Left lung (tissue), 10 donors: ENCODE data around the gene FAM222A. TPM values are rescaled to one million over a fixed set of nuclear protein-coding genes. Genes with fewer than 3 reads are reported as not detected.

Source experiments
- ATAC-seq: fragments of 200-7000 bp; cut with Tn5 transposase; one replicate; pipeline ENCODE4 v1.9.1; 2020; ENCODE audit warnings: moderate library complexity
- DNase-seq, 4 donors: peaks; one replicate each; pipeline ENCODE4 v3.0.0-alpha.2; 2013 to 2020
- H3K27ac ChIP-seq, 2 donors: fragments of 200-600 bp; sonication (generic) in 1 of 2; one replicate each; pipeline versions ENCODE4 v1.5.0 to v1.8.0; 2020 to 2021
- H3K27me3 ChIP-seq, 2 donors: fragments of 200-600 bp; sonication (generic) in 1 of 2; one replicate each; pipeline versions ENCODE4 v1.5.0 to v1.8.0; 2020 to 2021
- H3K36me3 ChIP-seq, 2 donors: fragments of 200-600 bp; sonication (generic) in 1 of 2; one replicate each; pipeline versions ENCODE4 v1.5.0 to v1.8.0; 2020 to 2021
- H3K4me1 ChIP-seq, 2 donors: fragments of 200-600 bp; one replicate each; pipeline ENCODE4 v1.8.0; 2021
- H3K4me3 ChIP-seq, 2 donors: fragments of 200-600 bp; sonication (generic) in 1 of 2; one replicate each; pipeline versions ENCODE4 v1.5.0 to v1.8.0; 2020 to 2021; ENCODE audit warnings: mild to moderate bottlenecking in 1 of 2
- H3K9me3 ChIP-seq, 2 donors: fragments of 200-600 bp; sonication (generic) in 1 of 2; one replicate each; pipeline versions ENCODE4 v1.5.0 to v1.8.0; 2020 to 2021
- CTCF ChIP-seq, 2 donors: fragments of 200-600 bp; sonication (generic) in 1 of 2; IDR thresholded peaks; one replicate each; pipeline versions ENCODE4 v1.5.0 to v1.8.0; 2021; ENCODE audit warnings: antibody characterized with exemption in 2 of 2
- intact Hi-C, 2 donors: fragments of 100-400 bp; cut with DNase I; formaldehyde crosslinking; loops; one replicate each; pipeline versions ENCODE4 v1.11.2 to v1.14.2; 2022
- polyA plus RNA-seq, 6 donors: library from polyadenylated mRNA; unstranded; fragments of 120-200 nt; gene quantifications; one replicate each; pipeline ENCODE4 v1.2.1, GENCODE V29; 2013; ENCODE audit not compliant: insufficient read length in 6 of 6
- total RNA-seq, 2 donors: library from RNA; stranded (reverse); fragmentation: NEBNext Ultra II Directional; extraction: Animal tissue kit (Norgen Biotek cat#: 25700); gene quantifications; one replicate each; pipeline ENCODE4 v1.2.1, GENCODE V29; 2021
- donor health status: DM: no; HTN: yes; CAD: no.
- donor health status: DM: no; HTN: no; CAD: no.

Gene FAM222A
- total and polyA plus RNA-seq, 8 donors, result 1.8 to 4.0 (median 2.6) TPM

GRCh38 chr12:109770861-109771670 is 57.4 kb downstream of the FAM222A start:
- Histone ChIP-seq H3K4me3 (no peak overlapping the region), H3K27ac (no peak overlapping the region), H3K4me1 (peaks cover 0 to 9% of the 10 kb centered on the region in 2 donors), H3K36me3 (no peaks in the 10 kb centered on the region), H3K27me3 (no peaks in the 10 kb centered on the region), H3K9me3 (no peaks in the 10 kb centered on the region)
- no peak for TF ChIP-seq CTCF (IDR thresholded peaks at IDR 0.05)
- DNase-seq (no peak), ATAC-seq (no peak)
- intact Hi-C loops, result loop anchor here (10.0 kb wide), 2 partner anchors 176 to 256 kb away; no protein-coding TSS in a partner anchor

GRCh38 chr12:109771746-109772621 is 58.4 kb downstream of the FAM222A start:
- intact Hi-C loops, result loop anchor here (10.0 kb wide), 2 partner anchors 177 to 257 kb away; no protein-coding TSS in a partner anchor
- peaks cover 0 to 9% of the 10 kb centered on the region in 2 donors for H3K4me1 ChIP-seq
- no peaks in the 10 kb centered on the region for H3K9me3 ChIP-seq
- H3K27ac ChIP-seq, result no peak overlapping the region
- H3K36me3 ChIP-seq, result no peaks in the 10 kb centered on the region
- no peaks in the 10 kb centered on the region for H3K27me3 ChIP-seq
- ATAC-seq (no peak), DNase-seq (no peak)
- H3K4me3 ChIP-seq, result no peak overlapping the region
- TF ChIP-seq CTCF (IDR thresholded peaks at IDR 0.05), result no peak

GRCh38 chr12:109772622-109773321 is 59.1 kb downstream of the FAM222A start:
- Histone ChIP-seq H3K27ac (no peak overlapping the region), H3K4me3 (no peak overlapping the region), H3K9me3 (no peaks in the 10 kb centered on the region), H3K27me3 (no peaks in the 10 kb centered on the region), H3K36me3 (no peaks in the 10 kb centered on the region), H3K4me1 (peaks cover 0 to 9% of the 10 kb centered on the region in 2 donors)
- no peak for ATAC-seq
- intact Hi-C loops, result loop anchor here (10.0 kb wide), 2 partner anchors 178 to 258 kb away; no protein-coding TSS in a partner anchor
- DNase-seq, result no peak
- TF ChIP-seq CTCF (IDR thresholded peaks at IDR 0.05), result no peak

- TF ChIP-seq CTCF (IDR thresholded peaks at IDR 0.05), result no peak
- no peaks in the 10 kb centered on the region for H3K36me3 ChIP-seq
- no peak for DNase-seq
- H3K27ac ChIP-seq, result no peak overlapping the region
- peaks cover 0 to 9% of the 10 kb centered on the region in 2 donors for H3K4me1 ChIP-seq
- no peaks in the 10 kb centered on the region for H3K27me3 ChIP-seq
- intact Hi-C loops, result loop anchor here (10.0 kb wide), 2 partner anchors 179 to 259 kb away; no protein-coding TSS in a partner anchor
- H3K9me3 ChIP-seq, result no peaks in the 10 kb centered on the region
- no peak overlapping the region for H3K4me3 ChIP-seq
- peak; percentile 69 for ATAC-seq
Observed at GRCh38 chr12:109773384-109774011, 59.9 kb downstream of the FAM222A start.
